ENCODE data around the gene GJB2. TPM values are rescaled to one million over a fixed set of nuclear protein-coding genes. Genes with fewer than 3 reads are reported as not detected.

Gene GJB2
- total and polyA plus RNA-seq, 9 donors = 0.13 to 2.5 (median 0.52) TPM; not detected in 3

DNA sequence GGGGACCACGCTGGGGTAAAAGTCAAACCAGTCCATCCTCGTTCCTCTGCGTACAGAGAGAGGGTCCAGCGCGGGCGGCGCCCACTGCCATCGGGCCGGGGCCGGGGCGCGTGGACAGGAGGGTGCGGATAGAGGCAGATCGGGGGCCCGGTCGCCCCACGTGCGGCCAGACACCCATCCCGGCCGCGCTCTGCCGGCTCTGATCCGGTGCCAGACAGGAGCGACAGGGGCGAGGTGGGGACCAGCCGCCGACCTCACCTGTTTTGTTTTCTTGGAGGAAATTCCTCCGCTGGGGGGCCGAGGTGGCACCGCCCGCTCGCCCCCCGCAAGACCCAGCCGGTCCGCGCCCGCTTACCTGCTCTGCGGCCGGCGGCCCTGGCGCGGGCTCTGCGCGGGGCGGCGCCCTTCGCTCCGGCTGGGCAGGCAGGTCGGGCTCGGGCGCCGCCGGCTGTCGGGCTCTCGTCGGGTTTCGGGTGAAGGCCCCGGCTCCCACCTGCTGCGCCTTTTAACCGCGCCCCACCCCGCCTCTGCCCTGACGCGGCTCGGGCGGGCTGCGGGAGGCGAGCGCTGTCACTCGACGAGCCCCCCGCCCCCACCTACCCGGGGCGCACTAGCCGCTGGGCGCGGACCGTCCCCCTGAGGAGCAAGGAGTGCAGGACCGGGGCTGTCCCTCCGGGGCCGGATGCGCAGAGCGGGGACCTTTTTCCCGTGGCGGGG is 39.3 kb upstream of the GJB2 start, which contains the start of gene GJB6:
GJB6 (minus strand) TSS at position 481 of the 717 bp plus-strand sequence. CDS start 8,839 bp downstream, outside the sequence.
- no peak within 1 kb of the TSS for H3K4me3 ChIP-seq
- intact Hi-C loops (cut with DNase I) = no loop called here
- no peaks in the 10 kb centered on the region for H3K9me3 ChIP-seq
- TF ChIP-seq POLR2A (IDR thresholded peaks at IDR 0.05) = no peak
- no peak for DNase-seq
- 1 to 3% (median 2%) methylated on average over 57 to 85 of the region's 85 CpGs for WGBS, 3 donors
- no peaks in the 10 kb centered on the region for H3K36me3 ChIP-seq
- no peaks in the 10 kb centered on the region for H3K27me3 ChIP-seq
- peaks cover 2% of the 10 kb centered on the region for H3K4me1 ChIP-seq (ENCODE audit: insufficient read depth)
- H3K27ac ChIP-seq = no peak within 1 kb of the TSS

DNA sequence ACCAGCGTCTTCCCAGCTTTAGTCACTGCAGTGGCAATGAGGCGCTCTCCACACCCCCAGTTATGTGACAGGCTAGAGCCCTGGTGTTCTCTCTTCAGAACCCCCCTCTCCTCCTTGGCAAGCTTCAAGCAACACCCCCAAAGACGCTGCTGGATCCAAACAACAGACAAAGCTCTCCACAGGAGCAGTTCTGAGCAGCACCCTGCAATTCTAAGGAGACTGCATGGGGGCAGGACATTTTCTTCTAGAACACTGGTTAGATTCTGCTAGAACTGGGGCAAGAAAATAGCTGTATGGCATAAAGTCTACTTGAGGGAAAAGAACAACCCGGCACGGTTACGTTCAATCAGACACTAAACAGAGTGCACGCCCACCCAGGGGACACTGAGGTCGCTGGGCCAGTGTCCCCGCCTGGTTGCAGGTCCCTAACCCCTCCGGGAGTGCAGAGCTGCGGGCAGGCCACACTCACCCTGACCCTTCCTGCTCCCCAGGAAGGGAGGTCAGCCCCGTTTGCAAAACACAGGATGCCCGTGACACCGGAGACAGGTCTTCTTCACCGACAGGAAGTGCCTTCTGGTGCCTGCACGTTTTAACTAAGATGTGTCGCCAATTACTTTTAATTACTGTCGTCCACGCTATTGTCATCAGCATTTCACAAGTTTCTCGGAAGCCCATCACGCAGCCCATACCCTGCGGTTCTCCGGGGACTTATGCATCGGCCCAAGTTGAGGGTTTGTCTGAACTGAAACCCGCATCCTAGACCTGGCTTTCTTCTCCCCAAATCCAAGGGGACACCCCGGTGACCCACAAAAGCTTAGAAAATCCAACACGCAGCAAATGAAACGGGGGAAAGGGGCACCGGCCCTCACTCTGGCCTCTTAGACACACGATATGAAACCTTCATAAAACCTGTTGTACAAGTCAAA is 38.4 kb upstream of the GJB2 start:
- Histone ChIP-seq H3K27ac (no peak overlapping the region), H3K9me3 (no peaks in the 10 kb centered on the region), H3K4me1 (ENCODE audit: insufficient read depth) (peaks cover 2% of the 10 kb centered on the region), H3K36me3 (no peaks in the 10 kb centered on the region), H3K27me3 (no peaks in the 10 kb centered on the region), H3K4me3 (no peak overlapping the region)
- intact Hi-C loops (cut with DNase I) = no loop called here
- TF ChIP-seq, protein P1, sequence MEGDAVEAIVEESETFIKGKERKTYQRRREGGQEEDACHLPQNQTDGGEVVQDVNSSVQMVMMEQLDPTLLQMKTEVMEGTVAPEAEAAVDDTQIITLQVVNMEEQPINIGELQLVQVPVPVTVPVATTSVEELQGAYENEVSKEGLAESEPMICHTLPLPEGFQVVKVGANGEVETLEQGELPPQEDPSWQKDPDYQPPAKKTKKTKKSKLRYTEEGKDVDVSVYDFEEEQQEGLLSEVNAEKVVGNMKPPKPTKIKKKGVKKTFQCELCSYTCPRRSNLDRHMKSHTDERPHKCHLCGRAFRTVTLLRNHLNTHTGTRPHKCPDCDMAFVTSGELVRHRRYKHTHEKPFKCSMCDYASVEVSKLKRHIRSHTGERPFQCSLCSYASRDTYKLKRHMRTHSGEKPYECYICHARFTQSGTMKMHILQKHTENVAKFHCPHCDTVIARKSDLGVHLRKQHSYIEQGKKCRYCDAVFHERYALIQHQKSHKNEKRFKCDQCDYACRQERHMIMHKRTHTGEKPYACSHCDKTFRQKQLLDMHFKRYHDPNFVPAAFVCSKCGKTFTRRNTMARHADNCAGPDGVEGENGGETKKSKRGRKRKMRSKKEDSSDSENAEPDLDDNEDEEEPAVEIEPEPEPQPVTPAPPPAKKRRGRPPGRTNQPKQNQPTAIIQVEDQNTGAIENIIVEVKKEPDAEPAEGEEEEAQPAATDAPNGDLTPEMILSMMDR (IDR thresholded peaks at IDR 0.05) = no peak
- TF ChIP-seq POLR2A (IDR thresholded peaks at IDR 0.05) (no peak), EP300 (IDR thresholded peaks at IDR 0.05) (no peak)
- WGBS, 3 donors = 31 to 44% (median 32%) methylated on average over 30 of the region's 30 CpGs
- DNase-seq = no peak

DNA sequence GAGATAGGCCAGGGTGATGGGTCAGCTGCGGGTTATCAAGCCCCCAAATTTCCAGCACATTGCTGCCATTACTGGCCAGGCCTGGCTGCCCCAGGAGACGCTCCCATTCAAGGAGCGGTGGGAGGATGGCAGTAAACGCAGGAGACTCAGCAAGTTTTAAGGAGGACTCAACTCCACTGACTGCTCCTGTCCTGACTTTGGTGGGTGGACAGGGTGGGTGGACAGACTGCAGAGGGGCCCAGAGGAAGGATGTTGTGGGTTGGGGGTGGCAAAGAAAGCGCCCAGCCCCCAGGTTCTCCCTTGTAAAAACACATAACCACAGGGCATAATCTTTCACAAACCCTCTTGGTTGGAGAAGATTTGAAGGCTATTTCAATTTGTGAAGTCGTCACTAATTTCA is 35.0 kb upstream of the GJB2 start:
- Histone ChIP-seq H3K4me3 (no peak overlapping the region), H3K27me3 (no peaks in the 10 kb centered on the region), H3K4me1 (ENCODE audit: insufficient read depth) (peaks cover 2% of the 10 kb centered on the region), H3K9me3 (peaks cover 0 to 4% of the 10 kb centered on the region in 2 donors), H3K36me3 (no peaks in the 10 kb centered on the region), H3K27ac (no peak overlapping the region)
- DNase-seq = no peak
- WGBS, 3 donors = 44 to 72% (median 53%) methylated on average over 5 to 6 of the region's 6 CpGs
- TF ChIP-seq, protein P1 (IDR thresholded peaks at IDR 0.05) = no peak
- TF ChIP-seq POLR2A (IDR thresholded peaks at IDR 0.05) = no peak
- TF ChIP-seq EP300 (IDR thresholded peaks at IDR 0.05) = no peak
- intact Hi-C loops (cut with DNase I) = no loop called here

DNA sequence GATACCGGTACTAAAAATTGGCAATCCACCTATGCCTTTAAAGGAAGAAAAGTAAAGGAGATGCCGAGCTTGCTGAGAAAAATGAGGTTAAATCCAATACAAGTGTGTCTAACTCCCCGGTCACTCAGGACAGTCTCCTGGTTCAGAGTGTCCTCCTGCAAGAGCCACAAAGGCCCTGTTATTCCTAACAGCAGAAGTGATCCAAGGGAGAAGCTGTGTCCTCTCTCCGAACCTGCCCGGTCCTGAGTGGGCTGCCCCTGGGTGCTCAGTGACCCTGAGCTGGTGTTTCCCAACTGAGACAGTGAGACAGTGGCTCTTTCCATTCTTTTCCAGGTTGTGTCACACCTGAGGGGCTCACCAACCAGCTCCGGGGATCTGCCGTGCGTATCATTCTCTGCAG is 34.5 kb upstream of the GJB2 start:
- TF ChIP-seq EP300 (IDR thresholded peaks at IDR 0.05) (no peak), POLR2A (IDR thresholded peaks at IDR 0.05) (no peak)
- TF ChIP-seq, protein P1 (IDR thresholded peaks at IDR 0.05) = no peak
- DNase-seq = no peak
- H3K9me3 ChIP-seq = peaks cover 0 to 4% of the 10 kb centered on the region in 2 donors
- intact Hi-C loops (cut with DNase I) = no loop called here
- no peaks in the 10 kb centered on the region for H3K36me3 ChIP-seq
- WGBS, 3 donors = 86 to 89% (median 87%) methylated on average over 8 of the region's 8 CpGs
- no peak overlapping the region for H3K4me3 ChIP-seq
- no peak overlapping the region for H3K27ac ChIP-seq
- H3K27me3 ChIP-seq = no peaks in the 10 kb centered on the region
- peaks cover 1% of the 10 kb centered on the region for H3K4me1 ChIP-seq (ENCODE audit: insufficient read depth)

All from ovary (tissue), 9 donors.